Neural progenitor cell (in vitro differentiated cells): Measurements from ENCODE around the gene ABL2.

Experiments
- EZH2 ChIP-seq: fragments of 200-600 bp; sonication (generic); IDR thresholded peaks from 2 replicates; pipeline ENCODE4 v1.6.1; 2017; ENCODE audit warnings: antibody characterized with exemption, mild to moderate bottlenecking, moderate library complexity
- EZH2phosphoT487 ChIP-seq: fragments of 200-600 bp; sonication (generic); IDR thresholded peaks from 2 replicates; pipeline ENCODE4 v1.6.1; 2017; ENCODE audit warnings: antibody characterized with exemption
- TF ChIP-seq, protein P1 (sequence below): fragments of 200-600 bp; sonication (generic); IDR thresholded peaks from 2 replicates; pipeline ENCODE4 v1.5.1; 2017; ENCODE audit warnings: antibody characterized with exemption, mild to moderate bottlenecking

DNA sequence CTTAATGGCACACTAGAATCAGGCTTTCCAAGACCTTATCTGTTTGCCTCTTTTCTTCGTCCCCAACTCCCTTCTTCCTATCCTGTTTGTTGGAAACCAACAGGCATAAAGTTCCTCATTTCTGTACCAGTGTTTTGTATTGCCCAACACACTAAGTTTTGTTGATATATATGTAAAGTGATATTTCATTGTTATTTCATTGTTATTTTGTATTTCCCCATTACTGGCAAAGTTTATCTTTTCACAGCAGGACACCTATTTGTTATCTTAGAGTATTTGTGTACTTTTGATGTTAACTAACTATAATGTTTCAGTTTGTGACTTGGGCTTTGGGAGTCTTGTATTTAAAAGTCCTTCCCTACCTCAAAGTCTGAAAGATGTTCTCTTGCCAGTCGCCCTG lies 176.7 kb downstream of the ABL2 start:
- TF ChIP-seq, protein P1, sequence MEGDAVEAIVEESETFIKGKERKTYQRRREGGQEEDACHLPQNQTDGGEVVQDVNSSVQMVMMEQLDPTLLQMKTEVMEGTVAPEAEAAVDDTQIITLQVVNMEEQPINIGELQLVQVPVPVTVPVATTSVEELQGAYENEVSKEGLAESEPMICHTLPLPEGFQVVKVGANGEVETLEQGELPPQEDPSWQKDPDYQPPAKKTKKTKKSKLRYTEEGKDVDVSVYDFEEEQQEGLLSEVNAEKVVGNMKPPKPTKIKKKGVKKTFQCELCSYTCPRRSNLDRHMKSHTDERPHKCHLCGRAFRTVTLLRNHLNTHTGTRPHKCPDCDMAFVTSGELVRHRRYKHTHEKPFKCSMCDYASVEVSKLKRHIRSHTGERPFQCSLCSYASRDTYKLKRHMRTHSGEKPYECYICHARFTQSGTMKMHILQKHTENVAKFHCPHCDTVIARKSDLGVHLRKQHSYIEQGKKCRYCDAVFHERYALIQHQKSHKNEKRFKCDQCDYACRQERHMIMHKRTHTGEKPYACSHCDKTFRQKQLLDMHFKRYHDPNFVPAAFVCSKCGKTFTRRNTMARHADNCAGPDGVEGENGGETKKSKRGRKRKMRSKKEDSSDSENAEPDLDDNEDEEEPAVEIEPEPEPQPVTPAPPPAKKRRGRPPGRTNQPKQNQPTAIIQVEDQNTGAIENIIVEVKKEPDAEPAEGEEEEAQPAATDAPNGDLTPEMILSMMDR = no peak
- no peak for TF ChIP-seq EZH2phosphoT487
- no peak for TF ChIP-seq EZH2
